CD1c-positive myeloid dendritic cell (primary cell): ENCODE results near the gene GOLGA6L10.
"Not testable (repeated sequence)": the region's sequence is repeated elsewhere in the genome, so short reads cannot be mapped to it uniquely, and the experiment has no call there.

ENCODE experiments used
- DNase-seq: peaks from one replicate; pipeline ENCODE4 v3.0.0-alpha.2; 2016; ENCODE audit errors: extremely low spot score

Gene GOLGA6L10

GRCh38 chr15:82349375-82349774, at the start of gene GOLGA6L10:
TSS of gene GOLGA6L10 (minus strand) at chr15:82349475. CDS start at chr15:82349375, 100 bp downstream.
- DNase-seq = not testable (repeated sequence)

- DNase-seq = no peak
Measured at GRCh38 chr15:82398785-82399184, 49.5 kb upstream of the GOLGA6L10 start.

- DNase-seq = no peak
Measured at GRCh38 chr15:82397817-82398216, 48.5 kb upstream of the GOLGA6L10 start.

- not testable (repeated sequence) for DNase-seq
Measured at GRCh38 chr15:82395788-82396187, 46.5 kb upstream of the GOLGA6L10 start.

DNA sequence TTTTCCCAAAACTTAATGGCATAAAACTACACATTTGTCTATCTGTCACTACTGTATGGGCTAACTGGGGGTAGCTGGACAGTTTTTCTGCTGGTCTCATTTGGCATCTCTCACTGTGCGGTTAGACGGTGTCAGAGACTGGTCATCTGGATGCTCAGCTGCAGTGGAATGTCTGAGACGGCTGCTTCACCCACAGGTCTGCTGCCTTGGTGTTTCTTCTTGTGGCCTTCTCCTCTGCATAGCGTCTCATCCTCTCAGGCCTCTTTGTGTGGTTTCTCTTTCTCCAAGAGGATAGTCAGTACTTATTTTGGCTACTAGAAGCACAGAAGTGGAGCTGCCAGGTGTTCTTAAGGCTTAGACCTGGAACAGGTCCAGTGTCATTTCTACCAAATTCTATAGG, 44.4 kb upstream of the GOLGA6L10 start:
- DNase-seq = no peak

GRCh38 chr15:82392077-82392476, 42.8 kb upstream of the GOLGA6L10 start:
- DNase-seq = not testable (repeated sequence)

GRCh38 chr15:82390152-82390551, 40.9 kb upstream of the GOLGA6L10 start:
- DNase-seq = not testable (repeated sequence)

DNA sequence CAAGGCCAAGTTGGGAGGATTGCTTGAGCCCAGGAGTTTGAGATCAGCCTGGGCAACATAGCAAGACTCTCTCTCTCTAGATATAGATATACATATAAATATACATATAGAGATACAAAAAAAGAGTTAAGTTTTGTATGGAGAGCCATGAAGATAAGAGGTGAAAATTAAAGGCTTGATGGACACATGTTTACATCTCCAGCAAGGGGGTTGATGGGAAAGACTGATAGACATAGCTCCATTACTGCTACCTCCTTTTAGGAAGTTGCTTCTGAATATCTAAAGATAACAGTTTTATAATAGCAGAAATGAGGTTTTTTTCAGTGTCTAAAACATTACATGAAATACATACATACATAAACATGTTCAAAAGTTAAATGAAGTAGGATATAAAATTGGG, 37.9 kb upstream of the GOLGA6L10 start:
- DNase-seq = not testable (repeated sequence)

- DNase-seq = not testable (repeated sequence)
Measured at GRCh38 chr15:82381330-82381955, 32.2 kb upstream of the GOLGA6L10 start.

GRCh38 chr15:82379552-82379951, 30.3 kb upstream of the GOLGA6L10 start:
- not testable (repeated sequence) for DNase-seq

GRCh38 chr15:82373661-82374060, 24.4 kb upstream of the GOLGA6L10 start:
- not testable (repeated sequence) for DNase-seq

GRCh38 chr15:82371656-82372055, 22.4 kb upstream of the GOLGA6L10 start:
- DNase-seq = no peak

DNA sequence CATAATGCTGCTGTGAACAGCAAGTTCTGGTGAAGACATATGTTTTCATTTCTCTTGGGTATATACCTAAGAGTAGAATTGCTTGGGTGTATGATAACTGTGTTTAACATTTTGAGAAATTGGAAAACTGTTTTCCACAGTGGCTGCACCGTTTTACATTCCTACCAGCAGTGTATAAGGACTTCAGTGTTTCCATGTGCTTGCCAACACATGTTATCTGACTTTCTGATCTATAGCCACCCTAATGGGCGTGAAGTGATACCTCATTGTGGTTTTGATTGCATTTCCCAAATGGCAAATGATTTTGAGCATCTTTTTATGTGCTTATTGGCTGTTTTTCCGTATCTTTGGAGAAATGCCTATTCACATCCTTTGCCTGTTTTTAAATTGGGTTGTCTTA, 18.5 kb upstream of the GOLGA6L10 start:
- DNase-seq = not testable (repeated sequence)

- not testable (repeated sequence) for DNase-seq
Measured at GRCh38 chr15:82365692-82366323, 16.5 kb upstream of the GOLGA6L10 start.

DNA sequence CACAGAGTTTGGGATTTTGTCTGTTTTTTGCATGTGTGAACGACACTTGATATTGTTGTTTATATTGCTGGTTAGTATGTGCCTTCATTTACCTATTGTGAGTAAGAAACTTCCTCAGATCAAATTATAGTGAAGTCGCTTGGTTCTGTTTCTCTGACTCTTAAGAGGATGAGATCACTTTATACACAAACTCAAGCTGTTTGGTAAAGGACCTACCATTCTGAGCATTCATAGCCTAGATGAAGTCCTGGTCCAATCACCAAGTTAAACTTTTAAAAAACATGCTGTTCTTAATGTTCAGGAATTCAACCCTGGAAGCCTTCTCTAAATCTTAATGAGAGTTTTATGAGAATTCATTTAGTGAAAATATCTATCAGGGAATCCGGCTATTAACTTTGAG, 15.3 kb upstream of the GOLGA6L10 start:
- DNase-seq = not testable (repeated sequence)

GRCh38 chr15:82362790-82363189, 13.5 kb upstream of the GOLGA6L10 start:
- not testable (repeated sequence) for DNase-seq

DNA sequence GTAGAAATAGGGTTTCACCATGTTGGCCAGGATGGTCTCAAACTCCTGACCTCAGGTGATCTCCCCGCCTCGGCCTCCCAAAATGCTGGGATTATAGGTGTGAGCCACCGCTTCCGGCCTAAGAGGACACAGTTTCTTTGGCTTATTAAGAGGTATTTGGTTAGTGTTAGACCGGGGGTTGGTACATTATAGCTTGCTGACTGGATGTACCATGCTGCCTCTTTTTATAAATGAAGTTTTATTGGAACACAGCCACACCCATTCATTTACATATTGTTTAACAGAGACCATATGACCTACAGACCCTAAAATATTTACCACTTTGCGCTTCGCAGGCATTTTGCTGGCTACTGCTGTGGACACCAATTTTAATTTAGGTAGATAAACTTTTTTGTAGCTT, 11.3 kb upstream of the GOLGA6L10 start:
- DNase-seq = not testable (repeated sequence)

GRCh38 chr15:82355055-82355454, 5.8 kb upstream of the GOLGA6L10 start:
- DNase-seq = not testable (repeated sequence)

GRCh38 chr15:82354546-82354945, 5.3 kb upstream of the GOLGA6L10 start:
- not testable (repeated sequence) for DNase-seq

- not testable (repeated sequence) for DNase-seq
Measured at GRCh38 chr15:82347645-82348044, 1.6 kb downstream of the GOLGA6L10 start.

DNA sequence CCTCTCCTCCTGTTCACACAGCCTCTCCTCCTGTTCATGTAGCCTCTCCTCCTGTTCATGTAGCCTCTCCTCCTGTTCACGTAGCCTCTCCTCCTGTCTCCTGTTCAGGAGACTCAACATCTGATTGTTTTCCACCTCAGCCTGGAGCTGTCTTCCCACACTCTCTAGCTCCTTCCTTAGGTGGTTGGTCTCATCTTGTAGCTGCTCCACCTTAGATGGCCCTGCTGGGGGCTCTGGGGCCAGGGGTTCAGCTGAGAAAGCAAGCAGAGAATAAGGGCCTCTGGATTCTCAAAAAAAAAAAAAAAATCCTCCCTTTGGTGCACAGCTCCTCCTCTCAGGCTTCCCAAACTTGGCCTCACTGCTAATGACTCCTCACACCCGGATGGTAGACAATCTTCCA, 4.1 kb downstream of the GOLGA6L10 start:
- DNase-seq = not testable (repeated sequence)

DNA sequence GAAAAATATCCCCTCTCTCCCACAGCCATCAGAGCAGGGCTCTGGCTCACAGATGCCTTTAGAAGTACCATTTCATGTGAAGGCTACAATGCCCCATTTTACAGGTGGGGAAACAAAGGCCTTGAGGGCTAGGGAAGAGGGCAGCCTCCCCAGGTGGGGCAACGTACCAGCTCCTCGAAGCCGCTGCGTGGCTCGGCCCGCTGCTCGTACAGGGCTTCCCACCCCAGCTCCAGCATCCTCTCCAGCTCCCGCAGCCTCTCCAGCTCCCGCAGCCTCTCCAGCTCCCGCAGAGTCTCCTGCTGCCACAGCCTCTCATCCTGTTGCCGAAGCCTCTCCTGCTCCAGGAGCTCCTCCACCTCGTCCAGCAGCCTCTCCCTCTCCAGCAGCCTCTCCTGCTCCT, 4.9 kb downstream of the GOLGA6L10 start:
- not testable (repeated sequence) for DNase-seq

- not testable (repeated sequence) for DNase-seq
Measured at GRCh38 chr15:82343851-82344250, 5.4 kb downstream of the GOLGA6L10 start.
